GM23338 (cell line): ENCODE data around the gene GJB3. TPM values are rescaled to one million over a fixed set of nuclear protein-coding genes. Genes with fewer than 3 reads are reported as not detected.

Source experiments
- ATAC-seq: fragments of 200-7000 bp; cut with Tn5 transposase; 3 replicates; pipeline ENCODE4 v1.9.1; 2020
- DNase-seq: peaks from one replicate; pipeline ENCODE4 v3.0.0-alpha.2; 2015; ENCODE audit warnings: low spot score
- H2AFZ ChIP-seq: fragments of 200-600 bp; sonication (generic); 2 replicates; pipeline ENCODE4 v1.8.0; 2016; ENCODE audit warnings: antibody characterized with exemption, mild to moderate bottlenecking, moderate library complexity
- H3F3A ChIP-seq: fragments of 200-600 bp; sonication (generic); replicated peaks from 2 replicates; pipeline ENCODE4 v1.8.0; 2017; ENCODE audit warnings: antibody characterized with exemption, mixed run types, low read depth
- H3K27ac ChIP-seq: fragments of 200-600 bp; sonication (generic); 2 replicates; pipeline ENCODE4 v1.6.1; 2016; ENCODE audit warnings: low read depth
- H3K27me3 ChIP-seq: fragments of 200-600 bp; sonication (generic); 2 replicates; pipeline ENCODE4 v1.8.0; 2016; ENCODE audit warnings: mild to moderate bottlenecking, mixed run types, moderate library complexity; ENCODE audit not compliant: insufficient read depth
- H3K36me3 ChIP-seq: fragments of 200-600 bp; sonication (generic); 2 replicates; pipeline ENCODE4 v1.8.0; 2016; ENCODE audit warnings: mild to moderate bottlenecking; ENCODE audit not compliant: insufficient read depth
- H3K4me1 ChIP-seq: fragments of 200-600 bp; sonication (generic); 2 replicates; pipeline ENCODE4 v1.8.0; 2016; ENCODE audit warnings: mild to moderate bottlenecking, moderate library complexity; ENCODE audit not compliant: insufficient read depth
- H3K4me2 ChIP-seq: fragments of 200-600 bp; sonication (generic); 2 replicates; pipeline ENCODE4 v1.7.1; 2017; ENCODE audit warnings: mixed run types
- H3K4me3 ChIP-seq: fragments of 200-600 bp; sonication (generic); 2 replicates; pipeline ENCODE4 v1.6.1; 2016; ENCODE audit warnings: mixed run types
- H3K79me2 ChIP-seq: fragments of 200-600 bp; sonication (generic); replicated peaks from 2 replicates; pipeline ENCODE4 v1.8.0; 2017; ENCODE audit warnings: mild to moderate bottlenecking; ENCODE audit not compliant: insufficient read depth
- H3K9me2 ChIP-seq: fragments of 200-600 bp; sonication (generic); 2 replicates; pipeline ENCODE4 v1.8.0; 2017; ENCODE audit not compliant: insufficient read depth
- H4K20me1 ChIP-seq: fragments of 200-600 bp; sonication (generic); replicated peaks from 2 replicates; pipeline ENCODE4 v1.8.0; 2017; ENCODE audit warnings: mild to moderate bottlenecking; ENCODE audit not compliant: insufficient read depth
- H3K27ac Mint-ChIP-seq: 2 replicates; pipeline ENCODE4 v1.8.0; 2020; ENCODE audit warnings: inconsistent platforms, mild to moderate bottlenecking, moderate library complexity, mixed read lengths
- H3K27me3 Mint-ChIP-seq: 3 replicates; pipeline ENCODE4 v1.8.0; 2022; ENCODE audit warnings: low read depth, mild to moderate bottlenecking, moderate library complexity, mixed read lengths, inconsistent platforms; ENCODE audit not compliant: insufficient read depth, poor library complexity
- H3K36me3 Mint-ChIP-seq: 3 replicates; pipeline ENCODE4 v1.8.0; 2021; ENCODE audit warnings: low read depth, mild to moderate bottlenecking, inconsistent platforms, moderate library complexity, mixed read lengths
- H3K4me1 Mint-ChIP-seq: 3 replicates; pipeline ENCODE4 v1.8.0; 2020; ENCODE audit warnings: mild to moderate bottlenecking, inconsistent platforms, mixed read lengths
- H3K4me3 Mint-ChIP-seq: 3 replicates; pipeline ENCODE4 v1.8.0; 2021; ENCODE audit warnings: moderate library complexity, mild to moderate bottlenecking, inconsistent platforms, mixed read lengths
- H3K9me3 Mint-ChIP-seq: 3 replicates; pipeline ENCODE4 v1.8.0; 2020; ENCODE audit warnings: moderate library complexity, mild to moderate bottlenecking, inconsistent platforms, mixed read lengths
- CREB1 ChIP-seq: fragments of 250-450 bp; sonication (Bioruptor Pico); IDR thresholded peaks from 2 replicates; pipeline ENCODE4 v1.5.0; 2020; ENCODE audit warnings: low read depth, mild to moderate bottlenecking, moderate library complexity
- EZH2 ChIP-seq: fragments of 200-600 bp; sonication (generic); IDR thresholded peaks from one replicate; pipeline ENCODE4 v1.8.0; 2017; ENCODE audit warnings: antibody characterized with exemption, mild to moderate bottlenecking, low read depth; ENCODE audit not compliant: unreplicated experiment
- EZH2phosphoT487 ChIP-seq: fragments of 200-600 bp; sonication (generic); IDR thresholded peaks from one replicate; pipeline ENCODE4 v1.8.1; 2018; ENCODE audit warnings: antibody characterized with exemption; ENCODE audit not compliant: unreplicated experiment
- NANOG ChIP-seq: IDR thresholded peaks from 2 replicates; pipeline ENCODE4 v1.6.1; 2016; ENCODE audit warnings: antibody characterized with exemption, borderline replicate concordance
- POLR2AphosphoS5 ChIP-seq: IDR thresholded peaks from 2 replicates; pipeline ENCODE4 v1.6.1; 2016; ENCODE audit warnings: antibody characterized with exemption, low read depth
- STAT1 ChIP-seq: IDR thresholded peaks from one replicate; pipeline ENCODE4 v1.6.1; 2016; ENCODE audit warnings: antibody characterized with exemption; ENCODE audit not compliant: unreplicated experiment
- ZNF114 ChIP-seq: fragments of 250-450 bp; sonication (Bioruptor Pico); IDR thresholded peaks from 2 replicates; pipeline ENCODE4 v1.5.0; 2020; ENCODE audit warnings: mild to moderate bottlenecking, moderate library complexity
- ZNF331 ChIP-seq: fragments of 250-450 bp; sonication (Bioruptor Pico); IDR thresholded peaks from 2 replicates; pipeline ENCODE4 v1.5.0; 2020; ENCODE audit warnings: low read depth, mild to moderate bottlenecking, moderate library complexity
- ZNF462 ChIP-seq: fragments of 250-450 bp; sonication (Bioruptor Pico); IDR thresholded peaks from 2 replicates; pipeline ENCODE4 v1.5.0; 2020; ENCODE audit warnings: mild to moderate bottlenecking, moderate library complexity
- polyA plus RNA-seq: library from polyadenylated mRNA; unstranded; fragments of >200 nt; fragmentation: Nextera tagmentation; extraction: Ambion mirVana; gene quantifications from 2 replicates; pipeline ENCODE4 v1.2.1, GENCODE V29; 2016
- total RNA-seq: library from RNA; depleted of rRNA; stranded (reverse); fragments of >200 nt; shearing (Covaris generic); gene quantifications from 2 replicates; pipeline ENCODE4 v1.2.3, GENCODE V29; 2014
- TF ChIP-seq, protein P1 (sequence below), 2 experiments: fragments of 200-600 bp in 1 of 2; sonication (generic) in 1 of 2; conservative IDR thresholded peaks; 2 replicates each; pipeline versions ENCODE4 v1.5.1 to v1.6.1; 2016 to 2017; ENCODE audit warnings: antibody characterized with exemption in 2 of 2, low read depth in 2 of 2, mild to moderate bottlenecking in 2 of 2, moderate library complexity in 1 of 2
- TF ChIP-seq, protein P2 (sequence below): IDR thresholded peaks from 2 replicates; pipeline ENCODE4 v1.6.1; 2016; ENCODE audit warnings: antibody characterized with exemption

The GJB3 gene
- total and polyA plus RNA-seq, 2 experiments from 2014 or later: 0.26 to 0.31 TPM

DNA sequence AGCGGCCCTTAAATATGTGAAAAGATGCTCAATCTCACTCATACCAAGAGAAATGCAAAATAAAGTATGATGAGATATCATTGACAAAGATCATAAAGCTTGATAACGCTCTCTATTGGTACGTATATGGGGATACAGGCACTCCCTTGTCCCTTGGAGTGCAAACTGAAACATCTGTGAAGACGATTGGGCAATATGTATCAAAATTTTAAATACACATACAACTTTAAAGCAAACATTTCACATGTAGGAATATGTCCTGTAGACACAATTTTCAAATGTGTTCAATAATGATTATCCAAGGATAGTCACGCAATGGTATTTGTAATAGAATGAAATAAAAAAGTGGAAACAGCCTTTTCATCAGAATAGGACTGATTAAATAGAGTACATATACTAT lies 2.0 kb upstream of the GJB3 start:
- Mint-ChIP-seq H3K9me3 (no peaks in the 10 kb centered on the region), H3K27ac (no peak overlapping the region), H3K4me1 (peaks cover 7% of the 10 kb centered on the region), H3K36me3 (no peaks in the 10 kb centered on the region), H3K27me3 (peaks cover 24% of the 10 kb centered on the region), H3K4me3 (no peak overlapping the region)
- peaks cover 4% of the 10 kb centered on the region for H3K4me1 ChIP-seq
- no peaks in the 10 kb centered on the region for H3K36me3 ChIP-seq
- TF ChIP-seq ZNF331 (CRISPR knock-in tag): no peak
- TF ChIP-seq, protein P1, sequence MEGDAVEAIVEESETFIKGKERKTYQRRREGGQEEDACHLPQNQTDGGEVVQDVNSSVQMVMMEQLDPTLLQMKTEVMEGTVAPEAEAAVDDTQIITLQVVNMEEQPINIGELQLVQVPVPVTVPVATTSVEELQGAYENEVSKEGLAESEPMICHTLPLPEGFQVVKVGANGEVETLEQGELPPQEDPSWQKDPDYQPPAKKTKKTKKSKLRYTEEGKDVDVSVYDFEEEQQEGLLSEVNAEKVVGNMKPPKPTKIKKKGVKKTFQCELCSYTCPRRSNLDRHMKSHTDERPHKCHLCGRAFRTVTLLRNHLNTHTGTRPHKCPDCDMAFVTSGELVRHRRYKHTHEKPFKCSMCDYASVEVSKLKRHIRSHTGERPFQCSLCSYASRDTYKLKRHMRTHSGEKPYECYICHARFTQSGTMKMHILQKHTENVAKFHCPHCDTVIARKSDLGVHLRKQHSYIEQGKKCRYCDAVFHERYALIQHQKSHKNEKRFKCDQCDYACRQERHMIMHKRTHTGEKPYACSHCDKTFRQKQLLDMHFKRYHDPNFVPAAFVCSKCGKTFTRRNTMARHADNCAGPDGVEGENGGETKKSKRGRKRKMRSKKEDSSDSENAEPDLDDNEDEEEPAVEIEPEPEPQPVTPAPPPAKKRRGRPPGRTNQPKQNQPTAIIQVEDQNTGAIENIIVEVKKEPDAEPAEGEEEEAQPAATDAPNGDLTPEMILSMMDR (conservative IDR thresholded peaks at IDR 0.05; ENCODE audit: low read depth in 2 of 2): no peak
- TF ChIP-seq, protein P2, sequence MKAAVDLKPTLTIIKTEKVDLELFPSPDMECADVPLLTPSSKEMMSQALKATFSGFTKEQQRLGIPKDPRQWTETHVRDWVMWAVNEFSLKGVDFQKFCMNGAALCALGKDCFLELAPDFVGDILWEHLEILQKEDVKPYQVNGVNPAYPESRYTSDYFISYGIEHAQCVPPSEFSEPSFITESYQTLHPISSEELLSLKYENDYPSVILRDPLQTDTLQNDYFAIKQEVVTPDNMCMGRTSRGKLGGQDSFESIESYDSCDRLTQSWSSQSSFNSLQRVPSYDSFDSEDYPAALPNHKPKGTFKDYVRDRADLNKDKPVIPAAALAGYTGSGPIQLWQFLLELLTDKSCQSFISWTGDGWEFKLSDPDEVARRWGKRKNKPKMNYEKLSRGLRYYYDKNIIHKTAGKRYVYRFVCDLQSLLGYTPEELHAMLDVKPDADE: no peak
- TF ChIP-seq ZNF114 (CRISPR knock-in tag): no peak
- no peak for TF ChIP-seq CREB1
- no peak for TF ChIP-seq ZNF462
- TF ChIP-seq EZH2: no peak
- no peak for TF ChIP-seq POLR2AphosphoS5
- TF ChIP-seq EZH2phosphoT487: no peak
- no peak for TF ChIP-seq STAT1
- TF ChIP-seq NANOG: no peak
- H3K9me2 ChIP-seq: no peaks in the 10 kb centered on the region
- H4K20me1 ChIP-seq: no peaks in the 10 kb centered on the region
- H3K79me2 ChIP-seq: no peaks in the 10 kb centered on the region
- DNase-seq: no peak
- no peak overlapping the region for H3K4me3 ChIP-seq
- no peaks in the 10 kb centered on the region for H3F3A ChIP-seq
- H3K4me2 ChIP-seq: no peak overlapping the region
- peaks cover 37% of the 10 kb centered on the region for H3K27me3 ChIP-seq
- ATAC-seq: no peak
- no peak overlapping the region for H3K27ac ChIP-seq
- H2AFZ ChIP-seq: no peak overlapping the region
